ENCODE results near the gene TRIM66. TPM values are rescaled to one million over a fixed set of nuclear protein-coding genes. Genes with fewer than 3 reads are reported as not detected.

The TRIM66 gene
- total RNA-seq, 1 donor from 2014 or later = 3.9 TPM

- no peak for DNase-seq (ENCODE audit: low spot score in 2 of 2)
- H3K4me1 ChIP-seq = peaks cover 17 to 32% of the 10 kb centered on the region in 2 donors
- peaks cover 23 to 29% of the 10 kb centered on the region in 2 donors for H3K36me3 ChIP-seq
- peak overlapping the region; percentile 89 to 99 for H3K27ac ChIP-seq
- no peak for TF ChIP-seq CTCF (IDR thresholded peaks at IDR 0.05)
- no peak overlapping the region for H3K4me3 ChIP-seq
- H3K27me3 ChIP-seq = no peaks in the 10 kb centered on the region
- no peaks in the 10 kb centered on the region for H3K9me3 ChIP-seq
- intact Hi-C loops (cut with DNase I) = no loop called here
Measured at GRCh38 chr11:8706673-8707432, 24.4 kb upstream of the TRIM66 start.

- Histone ChIP-seq H3K36me3 (peaks cover 32 to 36% of the 10 kb centered on the region in 2 donors), H3K9me3 (no peaks in the 10 kb centered on the region), H3K27me3 (no peaks in the 10 kb centered on the region), H3K27ac (peak overlapping the region in 1 of 2 donors; percentile 36), H3K4me3 (no peak overlapping the region), H3K4me1 (peaks cover 17 to 36% of the 10 kb centered on the region in 2 donors)
- DNase-seq (ENCODE audit: low spot score in 2 of 2) = no peak
- TF ChIP-seq CTCF (IDR thresholded peaks at IDR 0.05) = no peak
- intact Hi-C loops (cut with DNase I) = no loop called here
Measured at GRCh38 chr11:8705146-8705545, 22.7 kb upstream of the TRIM66 start.

DNA sequence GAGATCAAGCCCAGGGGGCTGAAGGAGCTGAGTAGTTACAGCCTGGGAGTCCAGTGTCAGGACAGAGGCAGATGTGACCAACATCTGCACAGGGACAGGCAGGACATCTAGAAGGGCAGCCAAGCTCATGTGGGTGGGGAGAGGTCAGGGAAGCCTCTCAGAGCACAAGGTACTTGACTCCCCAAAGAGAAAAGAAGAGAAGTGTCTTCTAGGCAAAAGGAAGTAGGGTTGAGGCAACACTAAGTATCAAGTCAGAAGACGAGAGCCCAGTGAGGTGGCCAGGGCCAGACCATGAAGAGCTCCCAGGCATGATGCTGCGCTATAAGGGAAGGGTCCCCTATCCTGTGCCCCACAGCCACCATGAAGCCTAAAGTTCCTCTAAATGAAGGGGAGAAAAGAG, 21.7 kb upstream of the TRIM66 start:
- Histone ChIP-seq H3K36me3 (peaks cover 36 to 37% of the 10 kb centered on the region in 2 donors), H3K27me3 (no peaks in the 10 kb centered on the region), H3K4me1 (peaks cover 12 to 36% of the 10 kb centered on the region in 2 donors), H3K4me3 (no peak overlapping the region), H3K27ac (peak overlapping the region; percentile 10 to 36), H3K9me3 (no peaks in the 10 kb centered on the region)
- intact Hi-C loops (cut with DNase I) = no loop called here
- no peak for DNase-seq (ENCODE audit: low spot score in 2 of 2)
- TF ChIP-seq CTCF (IDR thresholded peaks at IDR 0.05) = no peak

DNA sequence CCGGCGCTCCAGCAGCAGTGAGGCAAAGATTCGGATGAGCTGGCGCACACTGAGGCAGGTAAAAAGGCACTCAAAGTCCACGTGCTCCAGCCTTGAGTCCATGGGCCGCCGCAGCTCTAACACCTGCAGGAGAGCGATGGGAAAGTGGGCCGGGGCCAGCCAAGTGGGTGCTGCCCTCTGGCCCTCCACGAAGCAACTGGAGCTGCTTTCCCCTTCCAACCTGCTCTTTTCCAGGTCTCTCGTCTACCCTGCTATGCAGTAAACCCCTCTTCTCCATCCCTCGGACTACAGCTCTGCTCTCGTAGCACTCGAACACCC, 20.1 kb upstream of the TRIM66 start:
- intact Hi-C loops (cut with DNase I) = no loop called here
- Histone ChIP-seq H3K36me3 (peaks cover 50 to 53% of the 10 kb centered on the region in 2 donors), H3K27ac (no peak overlapping the region), H3K9me3 (no peaks in the 10 kb centered on the region), H3K27me3 (no peaks in the 10 kb centered on the region), H3K4me3 (no peak overlapping the region), H3K4me1 (peaks cover under 1 to 22% of the 10 kb centered on the region in 2 donors)
- no peak for TF ChIP-seq CTCF (IDR thresholded peaks at IDR 0.05)
- no peak for DNase-seq (ENCODE audit: low spot score in 2 of 2)

GRCh38 chr11:8701891-8702597, 19.6 kb upstream of the TRIM66 start:
- H3K4me3 ChIP-seq = no peak overlapping the region
- H3K4me1 ChIP-seq = peaks cover 0 to 17% of the 10 kb centered on the region in 2 donors
- H3K27ac ChIP-seq = peak overlapping the region in 1 of 2 donors; percentile 76
- no peak for TF ChIP-seq CTCF (IDR thresholded peaks at IDR 0.05)
- intact Hi-C loops (cut with DNase I) = no loop called here
- no peaks in the 10 kb centered on the region for H3K9me3 ChIP-seq
- DNase-seq (ENCODE audit: low spot score in 2 of 2) = no peak
- H3K36me3 ChIP-seq = peaks cover 55 to 58% of the 10 kb centered on the region in 2 donors
- H3K27me3 ChIP-seq = no peaks in the 10 kb centered on the region
